Measurements from ENCODE around the gene ABR.
"Not testable (repeated sequence)": the region's sequence is repeated elsewhere in the genome, so short reads cannot be mapped to it uniquely, and the experiment has no call there.

- not testable (repeated sequence) for TF ChIP-seq POLR2AphosphoS5, POU2F2, SPI1, POLR2A (IDR thresholded peaks at IDR 0.05; ENCODE audit: low read depth, low read length)
These were observed 105.7 kb downstream of the ABR start for GRCh38 chr17:1073963-1074625.

Measured in GM12891 (cell line).